AG04449 (cell line): ENCODE results near the gene RNF4.
A peak's percentile ranks its signal among the peaks of the same experiment; 100 is the strongest.
"Not testable (repeated sequence)": the region's sequence is repeated elsewhere in the genome, so short reads cannot be mapped to it uniquely, and the experiment has no call there.

Experiments
- CTCF ChIA-PET: fragments of 350-600 bp; formaldehyde crosslinking; extraction: SDS; loops from one replicate; lab custom pipeline; 2021; ENCODE audit warnings: antibody characterized with exemption; lab: Yijun Ruan, JAX
- POLR2A ChIA-PET: fragments of 400-600, 350-600 bp; formaldehyde crosslinking; extraction: SDS; loops from one replicate; lab custom pipeline; 2020; ENCODE audit warnings: antibody characterized with exemption, inconsistent platforms; lab: Yijun Ruan, JAX
- DNase-seq: peaks from one replicate; pipeline ENCODE4 v3.0.0-alpha.2; 2010; ENCODE audit warnings: low read depth, low spot score
- H3K4me3 ChIP-seq: 2 replicates; pipeline ENCODE4 v1.5.1; 2011; ENCODE audit warnings: low read depth, mild to moderate bottlenecking, control low read depth, low read length
- TF ChIP-seq, protein P1 (sequence below): IDR thresholded peaks from one replicate; pipeline ENCODE4 v1.5.1; 2011; ENCODE audit warnings: mild to moderate bottlenecking, moderate library complexity, low read length, control low read depth, inconsistent platforms; ENCODE audit not compliant: insufficient read depth; ENCODE audit errors: missing control alignments

Gene RNF4

DNA sequence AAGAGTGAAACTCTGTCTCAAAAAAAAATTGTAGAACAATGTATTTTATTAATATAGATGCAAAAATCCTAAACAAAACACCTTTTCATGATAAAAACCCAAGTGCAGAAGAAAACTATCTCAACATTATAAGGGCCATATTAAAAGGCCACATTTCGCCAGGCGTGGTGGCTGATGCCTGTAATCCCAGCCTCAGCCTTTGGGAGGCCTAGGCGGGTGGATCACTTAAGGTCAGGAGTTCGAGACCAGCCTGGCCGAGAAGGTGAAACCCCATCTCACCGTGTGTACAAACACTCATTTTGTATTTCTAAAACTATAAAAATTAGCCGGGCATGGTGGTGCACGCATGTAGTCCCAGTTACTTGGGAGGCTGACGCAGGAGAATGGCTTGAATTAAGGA, 57.7 kb downstream of the RNF4 start:
- POLR2A ChIA-PET, result no interaction called here
- CTCF ChIA-PET, result no interaction called here

GRCh38 chr4:2534904-2535375, 66.0 kb downstream of the RNF4 start:
- ChIA-PET CTCF (no interaction called here), POLR2A (interaction anchor here (0.9 to 1.5 kb wide), 2 partner anchors 11 to 16 kb away, joined by 3 read pairs; no protein-coding TSS in a partner anchor)
- no peak for DNase-seq
- TF ChIP-seq, protein P1, sequence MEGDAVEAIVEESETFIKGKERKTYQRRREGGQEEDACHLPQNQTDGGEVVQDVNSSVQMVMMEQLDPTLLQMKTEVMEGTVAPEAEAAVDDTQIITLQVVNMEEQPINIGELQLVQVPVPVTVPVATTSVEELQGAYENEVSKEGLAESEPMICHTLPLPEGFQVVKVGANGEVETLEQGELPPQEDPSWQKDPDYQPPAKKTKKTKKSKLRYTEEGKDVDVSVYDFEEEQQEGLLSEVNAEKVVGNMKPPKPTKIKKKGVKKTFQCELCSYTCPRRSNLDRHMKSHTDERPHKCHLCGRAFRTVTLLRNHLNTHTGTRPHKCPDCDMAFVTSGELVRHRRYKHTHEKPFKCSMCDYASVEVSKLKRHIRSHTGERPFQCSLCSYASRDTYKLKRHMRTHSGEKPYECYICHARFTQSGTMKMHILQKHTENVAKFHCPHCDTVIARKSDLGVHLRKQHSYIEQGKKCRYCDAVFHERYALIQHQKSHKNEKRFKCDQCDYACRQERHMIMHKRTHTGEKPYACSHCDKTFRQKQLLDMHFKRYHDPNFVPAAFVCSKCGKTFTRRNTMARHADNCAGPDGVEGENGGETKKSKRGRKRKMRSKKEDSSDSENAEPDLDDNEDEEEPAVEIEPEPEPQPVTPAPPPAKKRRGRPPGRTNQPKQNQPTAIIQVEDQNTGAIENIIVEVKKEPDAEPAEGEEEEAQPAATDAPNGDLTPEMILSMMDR, result no peak
- H3K4me3 ChIP-seq, result peak overlapping the region; percentile 73

More for the DNA sequence above, 57.7 kb downstream of the RNF4 start:
- TF ChIP-seq, protein P1, result no peak
- DNase-seq, result no peak
- H3K4me3 ChIP-seq, result no peak overlapping the region

- CTCF ChIA-PET, result no interaction called here
- no peak for DNase-seq
- POLR2A ChIA-PET, result interaction anchor here (0.6 to 1.5 kb wide), 6 partner anchors 9 to 122 kb away, joined by 3 to 6 read pairs (median 3); partner anchors contain the start of gene RNF4
- H3K4me3 ChIP-seq, result peak overlapping the region; percentile 73
- TF ChIP-seq, protein P1, result no peak
These were observed 66.7 kb downstream of the RNF4 start for GRCh38 chr4:2535376-2536192.

GRCh38 chr4:2536193-2537010, 67.5 kb downstream of the RNF4 start, which contains the start of gene FAM193A:
Gene FAM193A (plus strand): TSS chr4:2536647. CDS start chr4:2536916, 269 bp downstream.
- H3K4me3 ChIP-seq, result peak within 1 kb of the TSS; percentile 73
- ChIA-PET POLR2A (interaction anchor here (0.6 to 1.5 kb wide), 5 partner anchors 8 to 123 kb away, joined by 3 to 6 read pairs (median 3); partner anchors contain the start of gene RNF4), CTCF (no interaction called here)
- DNase-seq, result peak; percentile 98
- TF ChIP-seq, protein P1, result no peak

DNA sequence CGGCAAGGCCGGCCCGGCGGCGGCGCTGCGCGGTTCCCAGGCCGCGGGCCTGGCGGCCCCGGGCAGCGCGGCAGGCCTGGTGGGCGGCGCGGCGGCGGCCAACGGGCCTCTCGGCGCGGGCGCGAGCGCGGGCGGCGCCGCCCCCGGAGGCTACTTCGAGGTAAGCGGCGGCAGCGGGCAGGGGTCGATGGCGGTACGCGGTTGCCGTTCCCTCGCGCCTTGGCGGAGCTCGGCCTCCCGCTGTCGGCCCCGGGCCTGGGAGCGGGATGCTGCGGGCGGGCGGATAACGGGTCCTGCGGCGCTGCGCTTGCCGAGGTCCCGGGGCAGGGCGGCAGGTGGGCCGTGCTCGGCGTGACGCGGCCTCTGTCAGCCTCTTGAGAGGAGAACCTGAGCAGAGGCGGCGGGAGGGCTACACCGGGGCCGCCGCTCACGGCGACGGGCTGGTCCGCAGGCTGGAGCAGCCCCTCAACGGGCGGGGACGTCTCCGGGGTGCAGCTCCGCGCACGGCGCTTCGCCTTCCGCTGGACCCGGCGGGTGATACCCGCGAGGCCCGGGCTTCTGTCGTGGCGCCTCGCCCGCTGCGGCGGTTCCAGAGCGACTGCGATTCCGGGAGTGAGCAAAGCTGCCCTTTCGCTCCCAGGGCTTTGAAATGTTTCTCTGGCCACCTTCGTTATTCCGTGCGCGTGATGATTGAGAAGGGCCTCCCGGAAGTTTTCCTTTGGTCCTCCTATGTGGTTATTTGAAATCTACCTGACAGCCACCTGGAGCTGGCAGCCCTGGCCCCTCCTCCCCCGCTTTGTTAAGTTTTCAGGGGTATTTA, 68.3 kb downstream of the RNF4 start:
- CTCF ChIA-PET, result interaction anchor here (1.2 kb wide), 1 partner anchor 9 kb away, joined by 4 read pairs; no protein-coding TSS in a partner anchor
- no peak for DNase-seq
- H3K4me3 ChIP-seq, result peak overlapping the region; percentile 72
- TF ChIP-seq, protein P1, result no peak
- POLR2A ChIA-PET, result interaction anchor here (0.6 to 0.7 kb wide), 2 partner anchors 56 to 534 kb away, joined by 3 read pairs; no protein-coding TSS in a partner anchor

DNA sequence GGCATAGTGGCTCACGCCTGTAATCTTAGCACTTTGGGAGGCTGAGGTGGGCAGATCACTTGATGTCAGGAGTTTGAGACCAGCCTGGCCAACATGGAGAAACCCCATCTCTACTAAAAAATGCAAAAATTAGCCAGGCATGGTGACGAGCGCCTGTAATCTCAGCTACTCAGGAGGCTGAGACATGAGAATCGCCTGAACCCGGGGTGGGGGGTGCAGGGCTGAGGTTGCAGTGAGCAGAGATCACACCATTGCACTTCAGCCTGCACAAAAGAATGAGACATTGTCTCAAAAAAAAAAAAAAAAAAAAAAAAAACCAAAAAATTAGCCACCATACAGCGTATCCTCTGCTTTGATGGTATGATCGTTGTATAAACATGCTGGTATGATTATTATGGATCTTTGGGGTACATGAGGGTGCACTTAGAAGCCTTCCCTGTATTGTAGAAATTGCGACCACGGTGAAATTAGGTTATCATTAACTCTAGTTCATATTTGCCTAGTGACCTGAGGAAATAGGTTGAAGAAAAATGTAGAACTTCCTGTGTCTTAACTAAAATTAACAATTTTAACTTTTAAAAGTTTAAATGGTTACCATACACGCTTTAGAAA, 74.8 kb downstream of the RNF4 start:
- not testable (repeated sequence) for DNase-seq, H3K4me3 ChIP-seq
- CTCF ChIA-PET, result interaction anchor here (1.0 kb wide), 1 partner anchor 11 kb away, joined by 3 read pairs; no protein-coding TSS in a partner anchor
- POLR2A ChIA-PET, result interaction anchor here (1.4 kb wide), 1 partner anchor 7 kb away, joined by 6 read pairs; the partner anchor contains the start of gene FAM193A
